GM21737 (cell line): ENCODE results near the gene WAS.

Experiments
- ATAC-seq: cut with Tn5 transposase; IDR thresholded peaks from one replicate; pipeline ENCODE4 v1.9.1; 2021; ENCODE audit warnings: mild to moderate bottlenecking, moderate library complexity; ENCODE audit not compliant: unreplicated experiment

WAS gene

GRCh38 chrX:48711162-48711928 is 27.7 kb downstream of the WAS start:
- ATAC-seq, result no peak

- no peak for ATAC-seq
These were observed 28.4 kb downstream of the WAS start for GRCh38 chrX:48711929-48712505.

DNA sequence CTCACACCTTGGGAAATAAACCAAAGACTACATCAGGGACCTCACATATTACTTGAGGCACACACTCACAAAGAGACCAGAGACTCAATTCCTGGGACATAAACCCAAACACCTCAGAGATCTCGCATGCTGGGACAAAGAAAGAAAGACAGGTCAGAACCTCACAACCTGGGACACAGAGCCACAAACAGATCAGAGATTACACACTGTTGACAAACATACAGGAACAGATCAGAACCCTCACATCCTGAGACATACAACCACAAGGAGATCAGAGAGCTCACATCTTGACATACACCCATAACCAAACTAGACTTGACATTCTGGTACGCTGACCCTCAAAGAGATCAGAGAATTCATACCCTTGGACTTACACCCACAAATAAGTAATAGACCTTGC is 30.2 kb downstream of the WAS start:
- ATAC-seq, result no peak

- ATAC-seq, result no peak
These were observed 31.0 kb downstream of the WAS start for GRCh38 chrX:48714573-48714972.

DNA sequence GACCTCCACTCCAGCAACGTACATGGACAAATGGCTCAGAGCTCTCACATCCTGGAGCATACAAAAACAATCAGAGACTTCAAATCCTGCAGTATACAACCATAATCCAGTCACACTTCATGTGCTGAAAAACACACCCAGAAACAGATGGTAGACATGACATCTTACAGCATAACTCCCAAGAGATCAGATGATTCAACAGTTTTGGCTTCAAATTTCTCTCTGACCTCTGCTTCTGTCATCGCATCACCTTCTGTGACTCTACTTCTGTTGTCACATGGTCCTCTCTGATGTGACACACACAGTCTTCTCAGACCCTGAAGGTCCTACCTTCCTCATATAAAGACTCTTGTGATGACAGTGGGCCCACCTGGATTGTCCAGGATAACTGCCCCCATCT is 31.5 kb downstream of the WAS start:
- ATAC-seq, result no peak

- ATAC-seq, result no peak
These were observed 32.4 kb downstream of the WAS start for GRCh38 chrX:48715876-48716502.

GRCh38 chrX:48719958-48720357 is 36.4 kb downstream of the WAS start:
- ATAC-seq, result no peak

DNA sequence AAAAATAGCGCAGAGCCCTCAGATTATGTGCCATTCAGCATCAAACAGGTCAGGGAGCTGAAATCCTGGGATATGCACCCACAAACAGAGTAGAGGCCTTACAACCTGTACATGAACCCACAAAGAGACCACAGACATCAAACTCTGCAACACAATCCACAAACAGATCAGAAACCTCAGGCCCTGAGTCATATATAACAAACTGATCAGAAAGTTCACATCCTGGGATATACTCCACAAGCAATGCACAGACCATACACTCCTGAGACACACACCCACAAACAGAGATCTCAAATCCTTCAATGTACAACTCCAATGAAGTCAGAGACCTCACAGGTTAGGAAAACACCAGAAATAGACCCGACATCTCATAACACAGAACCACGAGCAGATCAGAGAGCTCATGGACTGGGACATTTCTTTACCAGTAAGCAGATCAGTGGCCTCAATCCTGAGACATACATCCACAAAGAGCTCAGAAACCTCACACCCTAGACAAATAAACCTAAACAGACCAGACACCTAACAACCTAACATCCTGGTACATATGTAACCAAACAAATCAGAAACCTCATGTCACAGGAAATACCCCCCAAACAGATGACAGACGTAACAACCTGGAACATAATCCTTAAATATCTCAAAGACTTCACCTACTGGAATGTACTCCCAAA is 37.1 kb downstream of the WAS start:
- no peak for ATAC-seq

DNA sequence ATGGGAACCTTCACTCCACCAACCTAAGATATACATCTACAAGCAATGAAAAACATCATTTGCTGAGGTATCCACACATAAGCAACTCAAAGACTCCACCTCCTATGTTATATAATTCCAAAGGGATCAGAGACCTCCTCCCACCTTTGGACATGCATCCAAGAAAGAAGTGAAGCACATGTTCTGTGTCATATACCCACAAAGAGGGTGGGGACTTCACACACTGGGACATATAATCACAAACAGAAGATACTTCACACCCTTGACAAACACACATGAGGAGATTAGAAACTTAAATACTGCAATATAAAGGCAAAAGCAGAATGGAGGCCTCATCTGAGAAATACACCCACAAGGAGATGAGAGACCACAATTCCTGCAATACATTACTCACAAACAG is 38.3 kb downstream of the WAS start:
- ATAC-seq, result no peak

DNA sequence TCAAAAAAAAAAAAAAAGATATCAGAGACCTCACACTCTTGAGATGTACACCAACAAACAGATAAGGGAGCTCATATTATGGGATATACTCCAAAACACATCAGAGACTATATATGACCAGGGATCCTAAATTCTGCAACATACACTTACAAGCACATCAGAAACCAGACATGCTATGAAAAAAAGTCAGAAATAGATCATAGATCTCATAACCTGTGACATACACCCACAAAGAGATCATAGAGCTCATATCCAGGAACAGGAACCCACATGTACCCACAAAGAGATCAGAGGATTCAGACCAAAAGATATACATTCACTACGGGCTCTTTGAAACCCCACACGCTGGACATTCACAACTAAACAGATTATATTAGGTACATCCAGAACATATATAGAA is 43.0 kb downstream of the WAS start:
- ATAC-seq, result no peak

DNA sequence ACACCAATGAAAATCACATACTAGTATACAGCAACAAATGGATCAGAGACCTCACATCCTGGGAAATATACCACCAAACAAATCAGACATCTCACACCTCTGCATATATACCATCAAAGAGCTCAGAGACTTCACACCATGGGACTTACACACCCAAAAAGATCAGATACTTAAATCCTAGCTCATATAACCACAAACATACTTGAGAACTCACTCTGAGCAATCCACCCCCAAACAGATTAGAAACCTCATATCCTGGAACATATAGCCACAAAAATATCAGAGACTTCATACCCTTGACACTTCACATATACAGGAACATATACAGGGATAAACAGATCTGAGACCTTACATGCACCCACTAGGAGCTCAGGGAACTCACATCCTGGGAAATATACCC is 45.1 kb downstream of the WAS start:
- no peak for ATAC-seq

DNA sequence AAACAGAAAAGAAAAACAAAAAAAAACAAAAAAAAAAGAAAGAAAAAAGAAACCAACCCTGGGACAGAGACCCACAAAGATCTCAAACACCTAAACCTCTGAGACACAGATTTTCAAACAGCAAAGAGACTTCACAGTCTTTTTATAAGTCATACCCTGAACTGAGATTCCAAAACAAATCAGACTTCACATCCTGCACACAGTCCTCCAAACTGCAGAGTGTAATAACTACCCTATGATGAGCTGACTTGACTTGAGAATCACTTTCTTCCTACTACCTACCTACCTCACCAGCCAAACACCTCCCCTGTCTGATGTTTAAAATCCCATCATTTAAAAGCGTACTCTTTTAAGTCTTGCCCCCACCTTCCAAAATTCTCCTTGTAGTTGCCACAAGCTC is 52.7 kb downstream of the WAS start:
- ATAC-seq, result no peak

GRCh38 chrX:48736878-48737212 is 53.2 kb downstream of the WAS start:
- ATAC-seq, result no peak

- ATAC-seq, result peak; percentile 97
These were observed 53.8 kb downstream of the WAS start for GRCh38 chrX:48737213-48737938.

GRCh38 chrX:48737940-48738339 is 54.3 kb downstream of the WAS start:
- no peak for ATAC-seq
